Body of pancreas (tissue), 4 donors: ENCODE data around the gene SYNPO2.

Source experiments
- POLR2A ChIP-seq, 3 donors: fragments of 450-650 bp; IDR thresholded peaks; one replicate each; pipeline ENCODE4 v1.6.1; 2016; ENCODE audit warnings: antibody characterized with exemption in 3 of 3, mild to moderate bottlenecking in 2 of 3
- TF ChIP-seq, protein P1 (sequence below), 7 experiments: fragments of 450-650 bp in 4 of 7; fragments of 200-600 bp in 3 of 7; sonication (generic) in 3 of 7; IDR thresholded peaks; one replicate each; pipeline ENCODE4 v1.5.1; 2016 to 2019; ENCODE audit warnings: antibody characterized with exemption in 7 of 7

DNA sequence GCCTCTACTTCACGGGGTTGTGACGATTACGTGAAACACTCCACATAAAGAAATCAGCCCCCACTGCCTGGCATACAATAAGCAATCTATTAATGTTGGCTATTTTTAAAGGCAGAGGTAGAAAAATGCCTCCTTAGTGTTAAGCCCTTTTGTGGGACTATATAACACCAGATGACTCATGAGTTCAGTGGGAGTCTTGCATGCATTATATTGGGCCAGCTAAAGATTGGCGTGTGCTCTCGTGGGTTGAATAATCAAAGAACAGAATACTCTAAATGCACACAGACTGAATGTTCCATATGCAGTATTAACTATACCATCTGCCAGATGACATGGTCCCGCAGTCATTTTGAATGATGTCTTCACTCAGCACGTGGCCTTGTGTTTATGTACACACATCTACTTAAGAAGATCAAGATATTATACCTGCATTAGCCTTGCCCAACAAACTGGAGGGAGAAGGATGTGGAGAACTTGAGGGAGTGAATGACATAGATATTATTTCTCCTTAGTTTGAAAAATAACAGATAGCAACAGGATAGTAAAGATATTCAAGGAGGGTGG, 162.0 kb downstream of the SYNPO2 start:
- TF ChIP-seq, protein P1, sequence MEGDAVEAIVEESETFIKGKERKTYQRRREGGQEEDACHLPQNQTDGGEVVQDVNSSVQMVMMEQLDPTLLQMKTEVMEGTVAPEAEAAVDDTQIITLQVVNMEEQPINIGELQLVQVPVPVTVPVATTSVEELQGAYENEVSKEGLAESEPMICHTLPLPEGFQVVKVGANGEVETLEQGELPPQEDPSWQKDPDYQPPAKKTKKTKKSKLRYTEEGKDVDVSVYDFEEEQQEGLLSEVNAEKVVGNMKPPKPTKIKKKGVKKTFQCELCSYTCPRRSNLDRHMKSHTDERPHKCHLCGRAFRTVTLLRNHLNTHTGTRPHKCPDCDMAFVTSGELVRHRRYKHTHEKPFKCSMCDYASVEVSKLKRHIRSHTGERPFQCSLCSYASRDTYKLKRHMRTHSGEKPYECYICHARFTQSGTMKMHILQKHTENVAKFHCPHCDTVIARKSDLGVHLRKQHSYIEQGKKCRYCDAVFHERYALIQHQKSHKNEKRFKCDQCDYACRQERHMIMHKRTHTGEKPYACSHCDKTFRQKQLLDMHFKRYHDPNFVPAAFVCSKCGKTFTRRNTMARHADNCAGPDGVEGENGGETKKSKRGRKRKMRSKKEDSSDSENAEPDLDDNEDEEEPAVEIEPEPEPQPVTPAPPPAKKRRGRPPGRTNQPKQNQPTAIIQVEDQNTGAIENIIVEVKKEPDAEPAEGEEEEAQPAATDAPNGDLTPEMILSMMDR (IDR thresholded peaks at IDR 0.05), result no peak
- no peak for TF ChIP-seq POLR2A (IDR thresholded peaks at IDR 0.05)
